ENCODE measurements around the gene STPG3. TPM values are rescaled to one million over a fixed set of nuclear protein-coding genes. Genes with fewer than 3 reads are reported as not detected.

The STPG3 gene
- total and polyA plus RNA-seq, 2 of the 8 experiments (the other 6 are each of a cell fraction or from before 2014, with no cell fraction given), result not detected

DNA sequence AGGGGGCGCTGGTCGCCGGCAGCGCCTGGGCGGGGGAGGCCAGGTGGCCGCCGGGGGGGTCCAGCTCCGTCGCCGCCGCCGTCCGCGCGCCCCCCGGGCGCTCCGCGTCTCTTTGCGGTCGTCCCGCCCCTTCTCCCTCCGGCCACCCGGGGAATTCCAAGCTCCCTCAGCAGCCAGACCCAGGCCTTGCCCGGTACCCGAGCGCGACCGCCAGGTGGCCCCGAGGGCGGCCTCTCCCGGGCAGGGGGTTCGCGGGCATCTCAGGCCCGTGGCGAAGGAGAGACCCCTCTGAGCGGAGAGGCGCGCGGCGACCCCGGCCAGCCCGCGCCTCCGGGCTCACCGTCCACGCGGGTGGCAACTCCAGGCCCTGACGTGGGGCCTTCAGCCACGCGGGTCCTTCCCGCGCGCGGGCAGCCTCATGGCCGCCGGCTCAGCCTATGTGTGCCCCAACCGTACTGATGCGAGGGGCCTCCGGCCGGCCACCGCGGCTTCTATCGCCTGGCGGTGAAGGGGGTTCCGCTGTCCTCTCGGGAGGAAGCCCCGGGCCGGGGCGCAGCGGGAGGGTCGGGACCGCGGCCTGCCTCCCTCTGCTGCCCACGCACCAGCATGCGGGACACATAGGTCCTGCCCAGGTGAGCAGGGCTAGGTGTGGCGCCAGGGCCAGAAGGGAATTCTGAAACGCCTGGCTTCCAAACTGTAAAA lies 51.5 kb downstream of the STPG3 start (continued):
- TF ChIP-seq JUND (IDR thresholded peaks at IDR 0.05; ENCODE audit: low read length), result no peak
- peak; percentile 87 for TF ChIP-seq BACH1 (IDR thresholded peaks at IDR 0.05; ENCODE audit: low read length)
- peak; percentile 32 to 54; a peak in 2 of 4 replicates for TF ChIP-seq RAD21 (IDR thresholded peaks at IDR 0.05 in 1 of 2, conservative IDR thresholded peaks at IDR 0.05 in 1 of 2; ENCODE audit: low read depth in 2 of 2, low read length in 2 of 2)
- TF ChIP-seq GABPA (IDR thresholded peaks at IDR 0.05; ENCODE audit: borderline replicate concordance, insufficient read depth, low read length), result 0 out of 2 replicates have a peak, but pooled peaks have one; percentile 25
- TF ChIP-seq, protein P1, sequence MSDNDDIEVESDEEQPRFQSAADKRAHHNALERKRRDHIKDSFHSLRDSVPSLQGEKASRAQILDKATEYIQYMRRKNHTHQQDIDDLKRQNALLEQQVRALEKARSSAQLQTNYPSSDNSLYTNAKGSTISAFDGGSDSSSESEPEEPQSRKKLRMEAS (IDR thresholded peaks at IDR 0.05), result 0 out of 2 replicates have a peak, but pooled peaks have one; percentile 11
- 0 out of 4 replicates have a peak, but pooled peaks of 1 of the 2 experiments have one; percentile 11 for TF ChIP-seq HDAC2 (IDR thresholded peaks at IDR 0.05; ENCODE audit: borderline replicate concordance in 1 of 2, low read depth in 2 of 2, low read length in 2 of 2)
- TF ChIP-seq, protein P2, sequence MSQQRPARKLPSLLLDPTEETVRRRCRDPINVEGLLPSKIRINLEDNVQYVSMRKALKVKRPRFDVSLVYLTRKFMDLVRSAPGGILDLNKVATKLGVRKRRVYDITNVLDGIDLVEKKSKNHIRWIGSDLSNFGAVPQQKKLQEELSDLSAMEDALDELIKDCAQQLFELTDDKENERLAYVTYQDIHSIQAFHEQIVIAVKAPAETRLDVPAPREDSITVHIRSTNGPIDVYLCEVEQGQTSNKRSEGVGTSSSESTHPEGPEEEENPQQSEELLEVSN (IDR thresholded peaks at IDR 0.05), result peak; percentile 55
- no peak for TF ChIP-seq CEBPB (IDR thresholded peaks at IDR 0.05; ENCODE audit: low read depth, low read length)
- TF ChIP-seq SRF (IDR thresholded peaks at IDR 0.05; ENCODE audit: low read depth, low read length), result no peak
- no peak for TF ChIP-seq ZNF274 (IDR thresholded peaks at IDR 0.05; ENCODE audit: borderline replicate concordance, extremely low read depth, low read length)
- TF ChIP-seq RFX5 (IDR thresholded peaks at IDR 0.05; ENCODE audit: borderline replicate concordance, low read depth, low read length), result no peak
- TF ChIP-seq CHD2 (IDR thresholded peaks at IDR 0.05; ENCODE audit: low read length), result no peak
- peak in 2 of 3 experiments; percentile 56 to 74; a peak in 3 of 4 replicates for TF ChIP-seq CTCF (IDR thresholded peaks at IDR 0.05; ENCODE audit: control extremely low read depth in 1 of 3, insufficient read depth in 1 of 3, low read depth in 1 of 3, low read length in 3 of 3)
- no peak for TF ChIP-seq RNF2 (IDR thresholded peaks at IDR 0.05; ENCODE audit: borderline replicate concordance, low read depth, low read length, missing control alignments, poor library complexity, severe bottlenecking)
- TF ChIP-seq TEAD4 (IDR thresholded peaks at IDR 0.05; ENCODE audit: low read depth, low read length), result no peak
- no peak for TF ChIP-seq CTBP2 (IDR thresholded peaks at IDR 0.05; ENCODE audit: borderline replicate concordance, insufficient read depth, insufficient read length, low read length)
- peak; percentile 36 for TF ChIP-seq KDM4A (IDR thresholded peaks at IDR 0.05; ENCODE audit: low read depth, low read length, severe bottlenecking)

Measured in H1 (cell line).